KBM-7 (cell line): ENCODE measurements around the gene IRF9.

Experiments
- DNase-seq: peaks from one replicate; pipeline ENCODE4 v3.0.0-alpha.2; 2015
- in situ Hi-C: fragments of 300-500 bp; cut with MboI; formaldehyde crosslinking; loops from 2 replicates; pipeline ENCODE4 v1.14.3; 2020; ENCODE audit warnings: low sequenced_read_pairs, low pct_unique_long_range_greater_than_20kb, mixed read lengths

IRF9 gene

GRCh38 chr14:24145690-24146452, 15.2 kb upstream of the IRF9 start:
- in situ Hi-C loops = no loop called here
- no peak for DNase-seq

GRCh38 chr14:24146453-24146977, 14.6 kb upstream of the IRF9 start, which contains the start of gene PSME2:
Gene PSME2, minus strand, starts transcription at chr14:24146610. Its CDS starts 29 bp downstream, at chr14:24146581.
- peak; percentile 97 for DNase-seq

GRCh38 chr14:24146978-24147760, 13.9 kb upstream of the IRF9 start, which contains the start of gene RNF31:
Gene RNF31, plus strand, starts transcription at chr14:24147498. Its CDS starts 201 bp downstream, at chr14:24147699.
- peak; percentile 100 for DNase-seq
- in situ Hi-C loops = no loop called here

More at GRCh38 chr14:24146453-24146977, 14.6 kb upstream of the IRF9 start, which contains the start of gene PSME2:
- in situ Hi-C loops = no loop called here

- DNase-seq = no peak
- in situ Hi-C loops = no loop called here
Measured at GRCh38 chr14:24147761-24148428, 13.2 kb upstream of the IRF9 start.

- in situ Hi-C loops = no loop called here
- DNase-seq = no peak
Measured at GRCh38 chr14:24149302-24149969, 11.6 kb upstream of the IRF9 start.

DNA sequence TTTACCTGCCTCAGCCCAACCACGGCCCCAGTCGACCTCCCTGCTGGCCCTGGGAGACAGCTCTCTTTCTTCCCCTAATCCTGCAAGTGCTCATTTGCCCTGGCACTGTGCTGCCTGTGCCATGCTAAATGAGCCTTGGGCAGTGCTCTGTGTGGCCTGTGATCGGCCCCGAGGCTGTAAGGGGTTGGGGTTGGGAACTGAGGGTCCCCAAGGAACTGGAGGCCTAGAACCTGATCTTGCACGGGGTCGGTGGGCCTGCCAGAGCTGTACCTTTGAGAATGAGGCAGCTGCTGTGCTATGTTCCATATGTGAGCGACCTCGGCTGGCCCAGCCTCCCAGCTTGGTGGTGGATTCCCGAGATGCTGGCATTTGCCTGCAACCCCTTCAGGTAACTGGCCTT, 11.0 kb upstream of the IRF9 start:
- no peak for DNase-seq
- in situ Hi-C loops = no loop called here

DNA sequence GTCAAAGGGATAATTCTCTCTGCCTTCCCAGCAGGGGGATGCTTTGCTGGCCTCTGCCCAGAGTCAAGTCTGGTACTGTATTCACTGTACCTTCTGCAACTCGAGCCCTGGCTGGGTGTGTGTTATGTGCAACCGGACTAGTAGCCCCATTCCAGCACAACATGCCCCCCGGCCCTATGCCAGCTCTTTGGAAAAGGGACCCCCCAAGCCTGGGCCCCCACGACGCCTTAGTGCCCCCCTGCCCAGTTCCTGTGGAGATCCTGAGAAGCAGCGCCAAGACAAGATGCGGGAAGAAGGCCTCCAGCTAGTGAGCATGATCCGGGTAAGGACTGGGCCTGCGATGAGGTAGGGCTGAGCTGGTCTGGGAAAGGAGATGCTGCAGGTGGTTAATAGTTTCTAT, 10.5 kb upstream of the IRF9 start:
- in situ Hi-C loops = no loop called here
- no peak for DNase-seq

DNA sequence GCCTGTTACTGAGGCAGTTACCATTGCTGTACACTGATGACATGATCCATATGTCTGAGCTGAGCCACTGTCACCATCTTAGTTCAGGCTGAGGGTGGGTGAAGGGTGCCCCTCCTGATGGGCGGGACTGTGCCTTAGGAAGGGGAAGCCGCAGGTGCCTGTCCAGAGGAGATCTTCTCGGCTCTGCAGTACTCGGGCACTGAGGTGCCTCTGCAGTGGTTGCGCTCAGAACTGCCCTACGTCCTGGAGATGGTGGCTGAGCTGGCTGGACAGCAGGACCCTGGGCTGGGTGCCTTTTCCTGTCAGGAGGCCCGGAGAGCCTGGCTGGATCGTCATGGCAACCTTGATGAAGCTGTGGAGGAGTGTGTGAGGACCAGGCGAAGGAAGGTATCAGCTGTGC, 10.1 kb upstream of the IRF9 start:
- in situ Hi-C loops = no loop called here
- DNase-seq = no peak

DNA sequence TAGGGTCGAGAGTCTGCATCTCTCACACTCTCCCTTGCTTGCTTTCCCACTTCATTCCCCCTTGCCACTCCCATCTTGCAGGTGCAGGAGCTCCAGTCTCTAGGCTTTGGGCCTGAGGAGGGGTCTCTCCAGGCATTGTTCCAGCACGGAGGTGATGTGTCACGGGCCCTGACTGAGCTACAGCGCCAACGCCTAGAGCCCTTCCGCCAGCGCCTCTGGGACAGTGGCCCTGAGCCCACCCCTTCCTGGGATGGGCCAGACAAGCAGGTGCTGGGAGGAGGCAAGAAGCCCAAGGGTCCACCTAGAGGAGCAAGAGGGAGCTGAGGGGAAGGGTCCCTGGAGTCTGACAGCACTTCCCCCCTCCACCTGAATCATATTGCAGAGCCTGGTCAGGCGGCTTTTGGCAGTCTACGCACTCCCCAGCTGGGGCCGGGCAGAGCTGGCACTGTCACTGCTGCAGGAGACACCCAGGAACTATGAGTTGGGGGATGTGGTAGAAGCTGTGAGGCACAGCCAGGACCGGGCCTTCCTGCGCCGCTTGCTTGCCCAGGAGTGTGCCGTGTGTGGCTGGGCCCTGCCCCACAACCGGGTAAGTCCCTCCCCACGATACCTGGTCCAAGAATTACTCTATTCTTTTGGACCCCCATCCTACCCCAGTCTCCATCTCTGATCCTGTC, 9.5 kb upstream of the IRF9 start:
- in situ Hi-C loops = no loop called here
- no peak for DNase-seq

GRCh38 chr14:24155100-24155499, 6.0 kb upstream of the IRF9 start:
- DNase-seq = no peak
- in situ Hi-C loops = no loop called here

- no peak for DNase-seq
- in situ Hi-C loops = no loop called here
Measured at GRCh38 chr14:24156840-24157239, 4.2 kb upstream of the IRF9 start.

- no peak for DNase-seq
- in situ Hi-C loops = no loop called here
Measured at GRCh38 chr14:24157331-24157730, 3.7 kb upstream of the IRF9 start.

DNA sequence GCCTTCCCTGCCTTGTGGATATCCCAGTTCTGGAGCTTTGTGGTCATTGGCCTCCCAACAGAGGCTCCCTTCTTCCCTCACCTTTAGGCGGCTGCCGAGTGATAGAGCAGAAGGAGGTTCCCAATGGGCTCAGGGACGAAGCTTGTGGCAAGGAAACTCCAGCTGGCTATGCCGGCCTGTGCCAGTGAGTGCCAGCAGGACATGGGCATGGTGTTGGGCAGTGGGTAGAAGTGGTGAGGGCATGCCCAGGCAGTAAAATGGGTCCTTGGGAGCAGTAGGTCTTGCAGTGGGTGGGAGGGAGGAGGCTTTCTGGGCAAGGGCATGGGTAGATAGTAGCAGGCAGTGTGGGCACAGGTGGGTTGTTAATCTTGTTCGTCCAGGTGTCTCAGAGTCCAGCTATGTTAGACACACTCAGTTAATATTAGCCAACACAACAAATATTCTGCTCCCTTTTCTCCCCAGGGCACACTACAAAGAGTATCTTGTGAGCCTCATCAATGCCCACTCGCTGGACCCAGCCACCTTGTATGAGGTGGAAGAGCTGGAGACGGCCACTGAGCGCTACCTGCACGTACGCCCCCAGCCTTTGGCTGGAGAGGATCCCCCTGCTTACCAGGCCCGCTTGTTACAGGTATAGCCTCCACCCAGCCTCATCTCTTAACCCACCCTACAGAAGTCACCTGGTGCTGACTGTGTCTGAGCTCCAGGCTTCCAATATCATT, 1.1 kb upstream of the IRF9 start:
- in situ Hi-C loops = no loop called here
- no peak for DNase-seq

- in situ Hi-C loops = no loop called here
- no peak for DNase-seq
Measured at GRCh38 chr14:24160499-24160849, 591 bp upstream of the IRF9 start.

- no peak for DNase-seq
- in situ Hi-C loops = no loop called here
Measured at GRCh38 chr14:24162093-24162492, 1.0 kb downstream of the IRF9 start.

GRCh38 chr14:24164518-24164991, 3.5 kb downstream of the IRF9 start:
- in situ Hi-C loops = no loop called here
- DNase-seq = no peak

- DNase-seq = no peak
- in situ Hi-C loops = no loop called here
Measured at GRCh38 chr14:24165785-24166184, 4.7 kb downstream of the IRF9 start.
